Fibroblast of lung (primary cell): ENCODE results near the gene PCID2. TPM values are rescaled to one million over a fixed set of nuclear protein-coding genes. Genes with fewer than 3 reads are reported as not detected.

Experiments
- DNase-seq, 2 donors: peaks; one replicate each; pipeline versions ENCODE4 v3.0.0 to v3.0.0-alpha.2; 2010; ENCODE audit warnings: low read depth in 2 of 2
- H2AFZ ChIP-seq: 2 replicates; pipeline ENCODE4 v1.5.1; 2012; ENCODE audit warnings: low read length, control low read depth, inconsistent platforms
- H3K27ac ChIP-seq: 2 replicates; pipeline ENCODE4 v1.5.1; 2011; ENCODE audit warnings: low read length, control low read depth; ENCODE audit not compliant: insufficient read depth
- H3K27me3 ChIP-seq: 2 replicates; pipeline ENCODE4 v1.5.1; 2011; ENCODE audit warnings: mild to moderate bottlenecking, low read length; ENCODE audit not compliant: control insufficient read depth, insufficient read depth
- H3K36me3 ChIP-seq: 2 replicates; pipeline ENCODE4 v1.5.1; 2011; ENCODE audit warnings: low read length; ENCODE audit not compliant: control insufficient read depth, insufficient read depth
- H3K4me1 ChIP-seq: 2 replicates; pipeline ENCODE4 v1.5.1; 2011; ENCODE audit warnings: low read length; ENCODE audit not compliant: control insufficient read depth, insufficient read depth; ENCODE audit errors: extremely low read depth
- H3K4me2 ChIP-seq: 2 replicates; pipeline ENCODE4 v1.5.1; 2011; ENCODE audit warnings: low read length, control low read depth; ENCODE audit not compliant: insufficient read depth; ENCODE audit errors: extremely low read depth
- H3K4me3 ChIP-seq, 4 experiments: fragments of 200-600 bp in 1 of 4; sonication (generic) in 1 of 4; replicated peaks in 1 of 4; 2 replicates each; pipeline ENCODE4 v1.5.1; 2011 to 2016; ENCODE audit warnings: low read length in 4 of 4, low read depth in 3 of 4, mild to moderate bottlenecking in 3 of 4, control low read depth in 2 of 4, inconsistent platforms in 1 of 4, mixed read lengths in 1 of 4; ENCODE audit not compliant: insufficient read depth in 1 of 4; ENCODE audit errors: control extremely low read depth in 1 of 4
- H3K79me2 ChIP-seq: 2 replicates; pipeline ENCODE4 v1.5.1; 2012; ENCODE audit warnings: mild to moderate bottlenecking, low read length, inconsistent platforms; ENCODE audit not compliant: control insufficient read depth, insufficient read depth
- H3K9ac ChIP-seq: 2 replicates; pipeline ENCODE4 v1.5.1; 2011; ENCODE audit warnings: mild to moderate bottlenecking, low read length, control low read depth; ENCODE audit not compliant: insufficient read depth
- H3K9me3 ChIP-seq: 2 replicates; pipeline ENCODE4 v1.5.1; 2012; ENCODE audit warnings: low read depth, low read length; ENCODE audit not compliant: control insufficient read depth, insufficient read depth
- H4K20me1 ChIP-seq: 2 replicates; pipeline ENCODE4 v1.5.1; 2011; ENCODE audit warnings: low read length; ENCODE audit not compliant: control insufficient read depth, insufficient read depth; ENCODE audit errors: extremely low read depth
- CTCF ChIP-seq, 2 donors: IDR thresholded peaks in 1 of 2; conservative IDR thresholded peaks in 1 of 2; 1 replicate in 1 of 2; 2 replicates in 1 of 2; pipeline ENCODE4 v1.5.1; 2011 to 2012; ENCODE audit warnings: low read length in 2 of 2, control low read depth in 1 of 2, inconsistent platforms in 1 of 2, low read depth in 1 of 2, mild to moderate bottlenecking in 1 of 2
- EZH2 ChIP-seq: IDR thresholded peaks from 2 replicates; pipeline ENCODE4 v1.5.1; 2012; ENCODE audit warnings: low read length, control low read depth, mild to moderate bottlenecking; ENCODE audit errors: missing control alignments
- polyA plus RNA-seq, 2 donors: library from polyadenylated mRNA; depleted of rRNA in 1 of 2; stranded (reverse) in 1 of 2; unstranded in 1 of 2; fragments of >200 nt; gene quantifications; 2 replicates each; pipeline ENCODE4 v1.2.1, GENCODE V29; 2011 to 2012; ENCODE audit warnings: missing spikeins in 1 of 2
- total RNA-seq: library from RNA; depleted of rRNA; stranded (reverse); fragments of >200 nt; gene quantifications from 2 replicates; pipeline ENCODE4 v1.2.1, GENCODE V29; 2014

The PCID2 gene
- total and polyA plus RNA-seq, 2 donors (not counting 1 experiment from before 2014, with no cell fraction given) = 93.5 to 113 TPM

GRCh38 chr13:113184568-113185440 lies 23.7 kb downstream of the PCID2 start:
- TF ChIP-seq EZH2 (no peak), CTCF (conservative IDR thresholded peaks at IDR 0.05 in 1 of 2, IDR thresholded peaks at IDR 0.05 in 1 of 2; ENCODE audit: low read depth in 1 of 2, low read length in 2 of 2) (no peak)
- H3K36me3 ChIP-seq = peaks cover 28% of the 10 kb centered on the region
- peak overlapping the region; percentile 23 for H3K27ac ChIP-seq

GRCh38 chr13:113183450-113184129 lies 24.9 kb downstream of the PCID2 start:
- Histone ChIP-seq H4K20me1 (no peaks in the 10 kb centered on the region), H3K9ac (no peak overlapping the region), H3K36me3 (peaks cover 28% of the 10 kb centered on the region), H3K27ac (no peak overlapping the region), H3K9me3 (no peaks in the 10 kb centered on the region), H3K79me2 (peaks cover 28% of the 10 kb centered on the region), H3K4me2 (no peak overlapping the region), H3K4me3 (no peak overlapping the region), H2AFZ (no peak overlapping the region), H3K27me3 (no peaks in the 10 kb centered on the region), H3K4me1 (peaks cover 39% of the 10 kb centered on the region)
- DNase-seq = no peak
- TF ChIP-seq EZH2 = no peak
- TF ChIP-seq CTCF (conservative IDR thresholded peaks at IDR 0.05 in 1 of 2, IDR thresholded peaks at IDR 0.05 in 1 of 2; ENCODE audit: low read depth in 1 of 2, low read length in 2 of 2) = no peak

More at GRCh38 chr13:113184568-113185440, 23.7 kb downstream of the PCID2 start:
- Histone ChIP-seq H3K4me1 (peaks cover 28% of the 10 kb centered on the region), H3K4me2 (no peak overlapping the region), H2AFZ (no peak overlapping the region), H3K4me3 (no peak overlapping the region), H3K9ac (no peak overlapping the region), H3K27me3 (no peaks in the 10 kb centered on the region), H4K20me1 (no peaks in the 10 kb centered on the region), H3K79me2 (peaks cover 28% of the 10 kb centered on the region), H3K9me3 (no peaks in the 10 kb centered on the region)
- DNase-seq = no peak

- DNase-seq = peak; percentile 47 to 64
- H3K4me1 ChIP-seq = peaks cover 38% of the 10 kb centered on the region
- H3K27ac ChIP-seq = peak overlapping the region; percentile 41
- H3K36me3 ChIP-seq = peaks cover 20% of the 10 kb centered on the region
- no peak overlapping the region for H3K4me3 ChIP-seq
- peaks cover 28% of the 10 kb centered on the region for H3K79me2 ChIP-seq
- TF ChIP-seq EZH2 (no peak), CTCF (conservative IDR thresholded peaks at IDR 0.05 in 1 of 2, IDR thresholded peaks at IDR 0.05 in 1 of 2; ENCODE audit: low read depth in 1 of 2, low read length in 2 of 2) (no peak)
- H3K4me2 ChIP-seq = no peak overlapping the region
- H3K27me3 ChIP-seq = no peaks in the 10 kb centered on the region
- H3K9me3 ChIP-seq = no peaks in the 10 kb centered on the region
- H2AFZ ChIP-seq = no peak overlapping the region
- no peak overlapping the region for H3K9ac ChIP-seq
- no peaks in the 10 kb centered on the region for H4K20me1 ChIP-seq
These were observed 26.4 kb downstream of the PCID2 start for GRCh38 chr13:113182046-113182445.
